Measurements from ENCODE around the gene DACH1. TPM values are rescaled to one million over a fixed set of nuclear protein-coding genes. Genes with fewer than 3 reads are reported as not detected.
"Not testable (repeated sequence)": the region's sequence is repeated elsewhere in the genome, so short reads cannot be mapped to it uniquely, and the experiment has no call there.

Gene DACH1
- total RNA-seq: not detected

DNA sequence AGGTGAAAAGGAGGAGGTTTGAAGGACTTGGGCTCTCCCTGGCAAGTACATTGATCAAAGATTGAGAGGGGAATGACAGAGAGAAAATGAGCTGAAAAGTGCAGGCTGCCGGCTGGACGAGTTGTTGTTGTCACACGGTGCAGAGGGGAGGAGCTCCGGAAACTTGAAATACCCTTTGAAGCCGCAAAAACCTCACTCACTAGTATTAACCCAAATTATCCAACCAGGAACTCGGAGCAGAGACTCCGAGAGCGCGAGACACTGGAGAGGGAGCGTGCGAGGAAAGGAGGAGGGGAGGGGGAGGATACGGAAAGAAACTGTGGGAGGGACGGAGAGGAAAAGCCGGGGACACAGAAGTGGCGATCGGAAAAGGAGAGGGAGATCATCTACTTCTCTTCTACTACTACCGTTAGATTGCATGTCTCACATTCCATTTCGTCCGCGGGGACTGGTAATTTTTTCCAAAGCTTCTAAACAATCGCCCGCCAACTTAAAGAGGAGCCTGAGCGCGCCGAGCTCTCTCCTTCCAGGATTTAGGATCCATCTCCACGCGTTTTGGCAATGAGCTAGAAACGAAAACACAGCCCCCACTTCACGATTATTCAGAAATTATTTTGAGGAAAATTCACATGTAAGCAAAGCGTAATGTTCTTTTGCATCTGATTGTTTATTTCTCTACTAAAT lies at the start of gene DACH1:
DACH1 (minus strand) TSS at position 74 of the 684 bp plus-strand sequence.
- intact Hi-C loops (cut with micrococcal nuclease): no loop called here
- peaks cover 17% of the 10 kb centered on the region for H3K4me1 Mint-ChIP-seq (ENCODE audit: low read depth)
- H3K27ac Mint-ChIP-seq: no peak within 1 kb of the TSS
- H3K4me3 Mint-ChIP-seq: peak within 1 kb of the TSS; percentile 43
- H3K27me3 Mint-ChIP-seq: peaks cover 34% of the 10 kb centered on the region
- ChIA-PET POLR2A (no interaction called here), CTCF (interaction anchor here (0.6 kb wide), 1 partner anchor 240 kb away, joined by 3 read pairs; no protein-coding TSS in a partner anchor)
- no peak for DNase-seq
- no peaks in the 10 kb centered on the region for H3K9me3 Mint-ChIP-seq
- peaks cover 5% of the 10 kb centered on the region for H3K36me3 Mint-ChIP-seq

DNA sequence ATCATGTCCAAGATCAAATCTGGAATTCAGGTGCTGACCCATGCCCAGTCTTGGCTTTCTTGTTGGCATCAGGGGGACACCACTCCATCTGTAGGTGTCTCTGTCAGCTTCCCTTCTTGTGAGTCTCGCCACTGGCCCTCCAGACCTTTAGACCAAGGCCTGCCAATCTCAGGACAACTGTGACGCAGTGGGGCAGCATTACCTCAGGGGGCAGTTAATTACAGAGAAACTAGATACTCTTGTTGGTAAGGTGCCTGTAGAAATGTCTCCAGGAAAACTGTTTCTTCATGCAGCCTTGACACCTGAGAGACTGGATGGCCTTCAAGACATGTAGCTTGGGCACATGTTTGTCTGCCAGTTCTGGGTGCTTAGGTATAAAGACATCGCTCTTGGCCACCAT lies 46.7 kb upstream of the DACH1 start:
- H3K27me3 Mint-ChIP-seq: no peaks in the 10 kb centered on the region
- CTCF ChIA-PET: interaction anchor here (0.6 kb wide), 1 partner anchor 864 kb away, joined by 3 read pairs; no protein-coding TSS in a partner anchor
- no peak overlapping the region for H3K4me3 Mint-ChIP-seq
- H3K27ac Mint-ChIP-seq: no peak overlapping the region
- no peaks in the 10 kb centered on the region for H3K4me1 Mint-ChIP-seq (ENCODE audit: low read depth)
- POLR2A ChIA-PET: no interaction called here
- DNase-seq: no peak
- no peaks in the 10 kb centered on the region for H3K9me3 Mint-ChIP-seq
- no peaks in the 10 kb centered on the region for H3K36me3 Mint-ChIP-seq
- intact Hi-C loops (cut with micrococcal nuclease): no loop called here

DNA sequence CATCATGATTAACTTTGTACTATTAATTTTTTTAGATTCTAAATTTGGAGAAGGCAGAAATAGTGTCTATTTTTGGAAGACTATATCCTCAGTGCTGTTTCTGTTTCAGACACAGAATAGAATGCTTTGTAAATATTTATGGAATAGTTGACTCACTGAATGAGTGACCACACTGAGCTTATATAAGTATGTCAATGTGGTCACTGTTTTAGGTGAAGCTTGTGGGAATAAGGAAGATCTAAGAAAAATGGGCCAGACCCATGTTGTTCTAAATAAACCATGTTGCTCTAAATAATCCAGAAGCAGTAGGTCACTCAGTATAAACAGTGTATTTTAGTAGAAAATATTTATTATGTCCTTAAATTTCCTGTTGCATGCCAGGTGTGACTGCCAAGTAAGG lies 45.5 kb upstream of the DACH1 start:
- no peak for DNase-seq
- Mint-ChIP-seq H3K36me3 (no peaks in the 10 kb centered on the region), H3K4me3 (no peak overlapping the region), H3K27ac (no peak overlapping the region), H3K9me3 (no peaks in the 10 kb centered on the region), H3K4me1 (ENCODE audit: low read depth) (no peaks in the 10 kb centered on the region), H3K27me3 (no peaks in the 10 kb centered on the region)
- ChIA-PET CTCF (no interaction called here), POLR2A (no interaction called here)
- intact Hi-C loops (cut with micrococcal nuclease): no loop called here

DNA sequence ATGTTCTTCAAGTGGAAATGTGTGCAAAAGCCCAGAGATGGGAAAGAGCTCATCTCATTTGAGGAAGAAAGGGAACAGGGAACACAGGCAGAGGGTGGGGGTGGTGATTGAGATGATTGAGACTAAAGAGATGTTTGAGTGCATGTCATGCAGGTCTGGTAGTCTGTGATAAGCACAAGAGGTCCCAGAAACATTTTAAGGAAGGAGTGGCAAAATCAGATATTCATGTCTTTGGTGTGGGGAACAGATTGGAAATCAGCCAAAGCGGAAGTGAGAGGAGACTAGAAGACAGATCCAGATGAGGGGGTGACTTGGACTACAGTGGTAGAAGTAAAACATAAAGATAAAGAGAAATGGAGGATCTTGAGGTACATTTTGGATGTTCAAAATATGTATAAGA lies 39.4 kb upstream of the DACH1 start:
- DNase-seq: no peak
- POLR2A ChIA-PET: no interaction called here
- no peak overlapping the region for H3K4me3 Mint-ChIP-seq
- H3K9me3 Mint-ChIP-seq: no peaks in the 10 kb centered on the region
- H3K27me3 Mint-ChIP-seq: no peaks in the 10 kb centered on the region
- CTCF ChIA-PET: no interaction called here
- H3K4me1 Mint-ChIP-seq (ENCODE audit: low read depth): no peaks in the 10 kb centered on the region
- H3K27ac Mint-ChIP-seq: no peak overlapping the region
- H3K36me3 Mint-ChIP-seq: no peaks in the 10 kb centered on the region
- intact Hi-C loops (cut with micrococcal nuclease): no loop called here

DNA sequence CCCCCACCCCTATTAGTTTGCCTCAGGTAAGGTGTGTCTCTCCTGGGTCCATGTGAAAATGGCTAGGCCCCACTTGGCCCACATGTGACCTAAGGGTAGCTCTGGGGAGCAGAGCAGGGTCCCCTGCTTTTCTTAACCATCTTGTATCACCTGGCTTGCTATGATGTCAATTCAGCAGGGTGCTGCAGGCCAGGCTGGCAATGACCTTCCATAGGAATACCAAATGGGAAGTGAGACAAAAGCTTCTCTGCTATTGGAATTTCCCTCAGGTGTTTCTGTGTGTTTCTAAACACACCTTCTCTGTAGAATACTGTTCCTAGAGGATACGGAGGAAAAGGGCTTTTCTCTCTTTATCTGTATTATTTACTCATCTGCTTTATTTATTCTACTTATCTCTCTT lies 35.7 kb upstream of the DACH1 start:
- no peaks in the 10 kb centered on the region for H3K9me3 Mint-ChIP-seq
- H3K4me3 Mint-ChIP-seq: no peak overlapping the region
- H3K4me1 Mint-ChIP-seq (ENCODE audit: low read depth): no peaks in the 10 kb centered on the region
- ChIA-PET CTCF (no interaction called here), POLR2A (no interaction called here)
- H3K36me3 Mint-ChIP-seq: no peaks in the 10 kb centered on the region
- no peak overlapping the region for H3K27ac Mint-ChIP-seq
- no peak for DNase-seq
- no peaks in the 10 kb centered on the region for H3K27me3 Mint-ChIP-seq
- intact Hi-C loops (cut with micrococcal nuclease): no loop called here

DNA sequence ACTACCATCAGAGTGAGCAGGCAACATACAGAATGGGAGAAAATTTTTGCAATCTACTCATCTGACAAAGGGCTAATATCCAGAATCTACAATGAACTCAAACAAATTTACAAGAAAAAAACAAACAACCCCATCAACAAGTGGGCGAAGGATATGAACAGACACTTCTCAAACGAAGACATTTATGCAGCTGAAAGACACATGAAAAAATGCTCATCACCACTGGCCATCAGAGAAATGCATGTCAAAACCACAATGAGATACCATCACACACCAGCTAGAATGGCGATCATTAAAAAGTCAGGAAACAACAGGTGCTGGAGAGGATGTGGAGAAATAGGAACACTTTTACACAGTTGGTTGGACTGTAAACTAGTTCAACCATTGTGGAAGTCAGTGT lies 26.5 kb upstream of the DACH1 start:
- H3K27ac Mint-ChIP-seq; H3K27me3 Mint-ChIP-seq; H3K9me3 Mint-ChIP-seq; H3K4me1 Mint-ChIP-seq (ENCODE audit: low read depth); H3K4me3 Mint-ChIP-seq; intact Hi-C loops (cut with micrococcal nuclease); POLR2A ChIA-PET; DNase-seq; H3K36me3 Mint-ChIP-seq; CTCF ChIA-PET: not testable (repeated sequence)

DNA sequence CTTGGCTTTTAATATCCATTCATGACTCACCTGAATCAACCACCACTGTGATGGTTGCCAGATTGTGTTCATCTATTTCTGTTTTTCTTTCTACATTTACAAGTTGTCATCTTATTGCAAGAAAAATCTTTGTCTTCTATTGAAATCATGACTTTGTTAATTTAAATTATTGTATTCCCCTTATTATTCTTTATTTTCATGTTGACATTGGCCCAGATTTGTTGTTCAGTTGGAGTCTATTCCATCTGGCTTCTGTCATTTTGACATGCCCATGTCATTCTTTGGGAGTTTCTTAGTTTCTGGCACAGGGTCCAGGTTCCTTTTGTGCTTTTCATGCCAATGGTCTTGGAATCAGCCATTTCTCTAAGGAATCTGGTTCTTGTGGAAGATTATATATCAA lies 19.9 kb upstream of the DACH1 start:
- Mint-ChIP-seq H3K4me1 (ENCODE audit: low read depth) (no peaks in the 10 kb centered on the region), H3K27me3 (no peaks in the 10 kb centered on the region), H3K27ac (no peak overlapping the region), H3K9me3 (peaks cover 10% of the 10 kb centered on the region), H3K4me3 (no peak overlapping the region), H3K36me3 (no peaks in the 10 kb centered on the region)
- DNase-seq: no peak
- POLR2A ChIA-PET: no interaction called here
- intact Hi-C loops (cut with micrococcal nuclease): no loop called here
- CTCF ChIA-PET: no interaction called here

DNA sequence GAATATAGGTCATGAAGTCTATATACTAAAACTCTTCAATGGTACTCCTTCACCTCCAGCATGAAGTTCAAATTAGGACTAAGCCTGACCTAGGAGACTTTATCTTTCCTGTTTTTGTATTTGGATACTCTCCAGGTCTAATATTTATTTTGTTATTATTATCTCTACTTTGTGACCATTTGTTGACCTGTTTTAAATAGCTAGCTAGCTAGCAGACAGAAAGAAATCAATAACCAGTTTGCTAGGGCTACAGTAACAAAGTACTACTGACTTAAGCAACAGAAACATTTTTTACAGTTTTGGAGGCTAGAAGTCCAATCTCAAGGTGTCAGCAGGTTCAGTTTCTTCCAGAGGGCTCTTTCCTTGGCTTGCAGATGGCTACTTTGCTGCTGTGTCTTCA lies 15.1 kb upstream of the DACH1 start:
- peaks cover 2% of the 10 kb centered on the region for H3K4me1 Mint-ChIP-seq (ENCODE audit: low read depth)
- H3K27ac Mint-ChIP-seq: no peak overlapping the region
- H3K27me3 Mint-ChIP-seq: peaks cover 4% of the 10 kb centered on the region
- ChIA-PET CTCF (no interaction called here), POLR2A (no interaction called here)
- intact Hi-C loops (cut with micrococcal nuclease): no loop called here
- peaks cover 12% of the 10 kb centered on the region for H3K9me3 Mint-ChIP-seq
- no peaks in the 10 kb centered on the region for H3K36me3 Mint-ChIP-seq
- no peak overlapping the region for H3K4me3 Mint-ChIP-seq
- DNase-seq: no peak

DNA sequence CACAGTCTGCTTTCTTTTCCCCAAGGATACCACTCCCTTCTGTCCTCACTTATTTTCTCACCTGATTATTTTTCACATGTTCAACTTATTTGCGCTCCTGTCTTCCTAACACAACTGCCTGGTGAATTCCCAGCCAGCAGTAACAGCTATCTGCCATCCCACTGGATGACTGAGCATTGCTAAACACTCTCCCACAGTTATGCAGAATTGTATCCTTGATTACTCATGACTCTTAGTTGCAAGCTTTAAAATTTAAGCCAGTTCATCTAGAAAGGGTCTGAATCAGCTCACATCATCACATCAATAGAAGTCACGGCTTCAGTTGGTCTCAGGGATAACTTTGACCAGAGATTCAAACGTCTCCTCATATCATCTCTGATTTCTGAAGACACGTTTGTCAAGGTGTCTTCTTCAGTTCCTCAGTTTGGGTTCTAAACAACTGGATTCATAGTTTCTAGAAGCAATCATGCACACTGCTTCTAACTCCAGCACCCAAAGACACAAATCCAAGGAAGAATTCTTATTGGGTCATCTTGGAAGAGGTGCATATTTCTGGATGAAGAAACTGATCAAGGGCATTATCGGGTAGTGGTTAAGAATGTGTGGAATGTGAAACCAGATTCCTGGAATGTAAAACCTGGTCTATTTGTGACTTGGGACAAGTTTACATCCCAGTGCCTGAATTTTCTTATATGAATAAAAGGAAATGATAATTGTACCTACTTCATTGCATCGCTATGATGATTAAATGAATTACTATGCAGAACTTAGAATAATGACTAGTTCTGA lies 13.9 kb upstream of the DACH1 start:
- Mint-ChIP-seq H3K36me3 (no peaks in the 10 kb centered on the region), H3K27me3 (peaks cover 5% of the 10 kb centered on the region), H3K27ac (no peak overlapping the region), H3K4me3 (no peak overlapping the region), H3K4me1 (ENCODE audit: low read depth) (peaks cover 2% of the 10 kb centered on the region), H3K9me3 (peaks cover 12% of the 10 kb centered on the region)
- ChIA-PET CTCF (no interaction called here), POLR2A (no interaction called here)
- no peak for DNase-seq
- intact Hi-C loops (cut with micrococcal nuclease): no loop called here

DNA sequence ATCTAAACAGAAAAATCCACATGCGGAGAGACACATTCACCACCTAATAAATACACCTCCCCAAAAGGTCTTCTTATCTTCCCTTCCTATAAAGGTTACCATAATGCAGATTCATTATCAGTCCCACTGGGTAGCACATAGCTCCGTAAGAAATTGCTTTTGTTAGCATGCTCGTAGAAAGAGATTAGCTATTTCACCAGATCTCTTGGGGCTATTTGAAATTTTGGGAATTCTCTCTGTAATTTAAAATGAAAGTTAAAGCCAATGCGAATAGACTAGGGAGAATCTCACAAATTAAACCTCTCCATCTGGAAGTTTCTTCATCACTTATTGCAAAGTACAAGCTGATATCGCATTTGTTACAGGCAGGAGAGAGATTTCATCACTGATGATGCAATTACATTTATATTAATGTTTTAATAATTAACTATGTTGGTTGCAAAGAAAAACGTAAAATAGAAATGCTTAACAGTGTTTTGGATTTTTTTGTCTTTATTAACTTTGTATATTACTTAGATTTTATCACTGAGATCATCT lies 12.9 kb upstream of the DACH1 start:
- intact Hi-C loops (cut with micrococcal nuclease): loop anchor here (1.0 kb wide), 1 partner anchor 560 kb away; no protein-coding TSS in a partner anchor
- H3K27ac Mint-ChIP-seq: no peak overlapping the region
- H3K27me3 Mint-ChIP-seq: peaks cover 5% of the 10 kb centered on the region
- no peak overlapping the region for H3K4me3 Mint-ChIP-seq
- POLR2A ChIA-PET: no interaction called here
- H3K9me3 Mint-ChIP-seq: peaks cover 12% of the 10 kb centered on the region
- no peaks in the 10 kb centered on the region for H3K36me3 Mint-ChIP-seq
- CTCF ChIA-PET: interaction anchor here (0.6 kb wide), 2 partner anchors 558 to 815 kb away, joined by 3 read pairs; no protein-coding TSS in a partner anchor
- no peak for DNase-seq
- H3K4me1 Mint-ChIP-seq (ENCODE audit: low read depth): peaks cover 2% of the 10 kb centered on the region

DNA sequence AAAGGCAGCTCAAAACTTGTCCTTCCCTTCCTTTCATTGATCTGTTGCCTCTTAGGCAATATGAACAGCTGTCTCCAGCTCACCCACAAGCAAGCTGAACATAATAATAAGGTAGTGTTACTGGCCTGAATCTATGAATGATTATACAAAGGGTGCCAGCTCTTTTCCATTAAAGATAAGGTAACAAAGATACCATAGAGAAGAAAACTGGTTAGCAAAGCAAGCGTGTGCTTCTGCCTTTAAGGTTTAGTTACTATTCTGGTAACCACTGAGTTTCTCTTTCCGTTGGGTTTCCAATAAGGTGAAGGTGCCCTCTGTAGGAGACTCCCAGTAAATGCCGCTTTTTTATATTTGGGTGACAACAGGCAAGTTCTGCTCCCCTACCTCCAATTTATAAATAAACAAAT lies 12.1 kb upstream of the DACH1 start:
- no peaks in the 10 kb centered on the region for H3K36me3 Mint-ChIP-seq
- H3K4me3 Mint-ChIP-seq: no peak overlapping the region
- H3K4me1 Mint-ChIP-seq (ENCODE audit: low read depth): peaks cover 2% of the 10 kb centered on the region
- intact Hi-C loops (cut with micrococcal nuclease): loop anchor here (1.0 kb wide), 1 partner anchor 559 kb away; no protein-coding TSS in a partner anchor
- ChIA-PET POLR2A (no interaction called here), CTCF (interaction anchor here (0.6 to 0.9 kb wide), 2 partner anchors 10 to 558 kb away, joined by 3 to 5 read pairs; no protein-coding TSS in a partner anchor)
- peaks cover 9% of the 10 kb centered on the region for H3K9me3 Mint-ChIP-seq
- no peak for DNase-seq
- H3K27me3 Mint-ChIP-seq: peaks cover 5% of the 10 kb centered on the region
- H3K27ac Mint-ChIP-seq: no peak overlapping the region

DNA sequence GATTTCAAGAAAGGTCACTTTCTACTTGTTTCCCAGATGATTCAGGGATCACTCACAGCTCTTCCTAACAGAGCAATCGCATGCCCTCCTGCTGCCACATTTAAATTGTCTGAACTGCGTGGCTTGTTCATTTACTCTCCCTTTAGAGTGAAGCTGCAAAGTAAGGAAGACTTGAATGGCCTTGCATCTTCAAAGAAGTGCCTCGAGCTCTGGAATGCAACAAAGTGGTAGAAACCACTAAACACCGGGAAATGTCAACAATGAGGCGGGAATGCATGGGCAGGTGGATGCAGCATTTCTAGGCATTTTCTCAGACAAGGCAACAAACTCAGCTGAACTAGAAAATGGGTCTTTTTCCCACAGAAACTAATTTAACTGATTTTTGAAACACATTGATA lies 10.3 kb upstream of the DACH1 start:
- CTCF ChIA-PET: no interaction called here
- H3K27me3 Mint-ChIP-seq: peaks cover 5% of the 10 kb centered on the region
- intact Hi-C loops (cut with micrococcal nuclease): no loop called here
- H3K4me1 Mint-ChIP-seq (ENCODE audit: low read depth): peaks cover 2% of the 10 kb centered on the region
- DNase-seq: no peak
- H3K27ac Mint-ChIP-seq: no peak overlapping the region
- no peaks in the 10 kb centered on the region for H3K36me3 Mint-ChIP-seq
- H3K4me3 Mint-ChIP-seq: no peak overlapping the region
- peaks cover 2% of the 10 kb centered on the region for H3K9me3 Mint-ChIP-seq
- POLR2A ChIA-PET: no interaction called here
